ENCODE measurements around the gene CCN2.
"Not testable (repeated sequence)": the region's sequence is repeated elsewhere in the genome, so short reads cannot be mapped to it uniquely, and the experiment has no call there.

CCN2 gene

DNA sequence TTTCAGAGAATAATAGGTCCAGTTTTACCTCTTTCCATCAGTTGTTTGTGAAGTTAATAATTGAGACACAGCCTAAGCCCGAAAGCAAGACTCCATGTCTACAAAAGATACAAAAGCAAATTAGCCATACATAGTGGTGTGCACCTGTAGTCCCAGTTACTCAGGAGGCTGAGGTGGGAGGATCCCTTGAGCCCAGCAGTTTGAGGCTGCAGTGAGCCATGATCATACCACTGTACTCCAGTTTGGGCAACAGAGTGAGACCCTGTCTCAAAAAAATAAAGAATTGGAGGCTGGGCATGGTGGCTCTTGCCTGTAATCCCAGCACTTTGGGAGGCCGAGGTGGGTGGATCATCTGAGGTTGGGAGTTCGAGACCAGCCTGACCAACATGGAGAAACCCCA is 42.4 kb downstream of the CCN2 start:
- FAIRE-seq: not testable (repeated sequence)

DNA sequence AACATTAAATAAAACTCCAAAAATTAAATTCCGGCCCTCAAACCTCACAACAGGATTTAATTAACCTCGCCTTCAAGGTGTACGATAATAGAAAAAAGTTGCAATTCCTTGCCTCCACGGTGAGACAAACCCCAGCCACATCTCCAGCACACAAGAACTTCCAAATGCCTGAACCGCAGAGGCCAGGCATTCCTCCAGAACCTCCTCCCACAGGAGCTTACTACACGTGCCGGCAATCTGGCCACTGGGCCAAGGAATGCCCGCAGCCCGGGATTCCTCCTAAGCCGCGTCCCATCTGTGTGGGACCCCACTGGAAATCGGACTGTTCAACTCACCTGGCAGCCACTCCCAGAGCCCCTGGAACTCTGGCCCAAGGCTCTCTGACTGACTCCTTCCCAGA is 47.4 kb downstream of the CCN2 start:
- not testable (repeated sequence) for FAIRE-seq

DNA sequence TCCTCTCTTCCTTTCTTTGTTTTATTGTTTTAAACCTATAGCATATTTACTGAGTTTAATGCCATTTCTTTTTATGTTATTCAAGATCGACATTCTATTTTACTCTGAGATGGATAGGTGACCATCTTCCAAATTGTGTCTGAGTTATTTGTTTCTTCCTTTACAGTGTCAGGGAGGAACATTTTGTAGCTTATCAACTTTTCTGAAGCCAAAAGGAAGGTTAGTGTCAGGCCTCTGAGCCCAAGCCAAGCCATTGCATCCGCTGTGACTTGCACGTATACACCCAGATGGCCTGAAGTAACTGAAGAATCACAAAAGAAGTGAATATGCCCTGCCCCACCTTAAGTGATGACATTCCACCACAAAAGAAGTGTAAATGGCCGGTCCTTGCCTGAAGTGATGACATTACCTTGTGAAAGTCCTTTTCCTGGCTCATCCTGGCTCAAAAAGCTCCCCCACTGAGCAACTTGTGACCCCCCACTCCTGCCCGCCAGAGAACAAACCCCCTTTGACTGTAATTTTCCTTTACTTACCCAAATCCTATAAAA is 49.8 kb downstream of the CCN2 start:
- FAIRE-seq: not testable (repeated sequence)

DNA sequence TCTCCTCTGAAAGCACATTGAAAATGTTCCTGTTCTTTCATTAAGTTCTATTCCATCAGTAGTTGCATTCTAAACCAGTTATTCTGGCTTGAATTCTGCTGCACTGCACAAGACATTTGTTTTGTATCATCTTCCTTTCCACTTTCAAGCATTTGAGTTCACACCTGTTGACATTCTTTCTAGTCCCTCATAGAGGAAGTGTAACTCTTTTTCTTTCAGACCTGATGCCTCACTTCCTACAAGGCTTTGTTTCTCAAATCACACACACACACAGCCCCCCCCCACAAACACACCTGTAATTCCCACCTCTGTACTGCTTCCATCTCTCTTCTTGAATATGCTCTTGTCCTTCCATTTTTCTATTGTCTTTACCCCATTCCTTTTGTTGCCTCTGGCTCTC is 50.9 kb downstream of the CCN2 start:
- no peak for FAIRE-seq

DNA sequence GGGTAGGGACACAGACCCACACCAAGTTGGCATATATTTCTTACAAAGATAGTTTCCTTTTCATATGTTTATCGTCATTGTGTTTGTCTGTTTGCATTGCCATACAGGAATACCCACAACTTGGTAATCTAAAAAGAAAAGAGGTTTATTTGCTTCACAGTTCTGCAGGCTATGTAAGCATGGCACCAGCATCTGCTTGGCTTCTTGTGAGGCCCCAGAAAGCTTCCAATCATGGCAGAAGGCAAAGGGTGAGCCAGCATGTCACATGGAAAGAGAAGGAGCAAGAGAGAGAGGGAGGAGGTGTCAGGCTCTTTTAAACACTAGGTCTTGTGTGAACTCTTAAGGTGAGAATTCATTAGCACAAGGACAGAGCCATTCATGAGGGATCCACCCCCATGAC is 52.5 kb downstream of the CCN2 start:
- no peak for FAIRE-seq
